ENCODE data around the gene CTSZ.

- peak; percentile 74 for TF ChIP-seq POLR2AphosphoS5 (IDR thresholded peaks at IDR 0.05; ENCODE audit: low read depth, low read length)
- peak; percentile 74 for TF ChIP-seq POLR2A (IDR thresholded peaks at IDR 0.05; ENCODE audit: low read depth, low read length)
- TF ChIP-seq TAF1 (IDR thresholded peaks at IDR 0.05; ENCODE audit: borderline replicate concordance, low read depth, low read length) = peak; percentile 60
Measured at GRCh38 chr20:59004763-59005522, 2.1 kb downstream of the CTSZ start.

All from GM12892 (cell line).